Myocyte (in vitro differentiated cells): Measurements from ENCODE around the gene BCAM. TPM values are rescaled to one million over a fixed set of nuclear protein-coding genes. Genes with fewer than 3 reads are reported as not detected.
"Not testable (repeated sequence)": the region's sequence is repeated elsewhere in the genome, so short reads cannot be mapped to it uniquely, and the experiment has no call there.

Source experiments
- DNase-seq: peaks from one replicate; pipeline ENCODE4 v3.0.0-alpha.2; 2012; ENCODE audit warnings: low read depth
- total RNA-seq: library from RNA; depleted of rRNA; stranded (reverse); fragments of >200 nt; gene quantifications from 2 replicates; pipeline ENCODE4 v1.2.3, GENCODE V29; 2014

The BCAM gene
- total RNA-seq, 1 donor from 2014 or later: 590 TPM

GRCh38 chr19:44848036-44848811 lies 39.3 kb downstream of the BCAM start:
- peak; percentile 56 for DNase-seq

GRCh38 chr19:44848812-44849447 lies 40.0 kb downstream of the BCAM start:
- DNase-seq: no peak

GRCh38 chr19:44850641-44851109 lies 41.8 kb downstream of the BCAM start:
- DNase-seq: no peak

GRCh38 chr19:44851427-44851826 lies 42.5 kb downstream of the BCAM start:
- no peak for DNase-seq

- DNase-seq: no peak
Measured at GRCh38 chr19:44855606-44856005, 46.7 kb downstream of the BCAM start.

GRCh38 chr19:44856421-44857083 lies 47.6 kb downstream of the BCAM start:
- DNase-seq: peak; percentile 9

GRCh38 chr19:44857837-44858236 lies 48.9 kb downstream of the BCAM start:
- no peak for DNase-seq

GRCh38 chr19:44861576-44861975 lies 52.7 kb downstream of the BCAM start:
- not testable (repeated sequence) for DNase-seq

- DNase-seq: no peak
Measured at GRCh38 chr19:44863990-44864389, 55.1 kb downstream of the BCAM start.

GRCh38 chr19:44865196-44865767 lies 56.4 kb downstream of the BCAM start:
- DNase-seq: no peak

GRCh38 chr19:44866664-44867063 lies 57.8 kb downstream of the BCAM start:
- peak; percentile 19 for DNase-seq

GRCh38 chr19:44867578-44867977 lies 58.7 kb downstream of the BCAM start:
- DNase-seq: no peak

- peak; percentile 71 for DNase-seq
Measured at GRCh38 chr19:44869733-44870470, 61.0 kb downstream of the BCAM start.

Other genes starting within 250 kb of the BCAM start
- 5.4 and 5.7 TPM in 2 replicates for gene IGSF23, start 195.5 kb upstream of the BCAM start, total RNA-seq
- 327 and 450 TPM in 2 replicates for gene PVR, start 165.2 kb upstream of the BCAM start, total RNA-seq
- gene CEACAM19, start 137.6 kb upstream of the BCAM start, total RNA-seq: 4.9 and 6.9 TPM in 2 replicates
- 5.0 and 6.1 TPM in 2 replicates for gene CEACAM16, start 110.0 kb upstream of the BCAM start, total RNA-seq
- 25.8 and 28.6 TPM in 2 replicates for gene BCL3, start 60.4 kb upstream of the BCAM start, total RNA-seq
- not detected in 2 replicates for gene CBLC, start 31.2 kb upstream of the BCAM start, total RNA-seq
- gene NECTIN2, start 37.2 kb downstream of the BCAM start, total RNA-seq: 79.1 and 113 TPM in 2 replicates
- gene TOMM40, start 82.2 kb downstream of the BCAM start, total RNA-seq: 94.0 and 121 TPM in 2 replicates
- gene APOE, start 96.7 kb downstream of the BCAM start, total RNA-seq: 4,388 and 5,075 TPM in 2 replicates
- gene APOC1, start 105.5 kb downstream of the BCAM start, total RNA-seq: 21.8 and 52.3 TPM in 2 replicates
- gene APOC4, start 133.1 kb downstream of the BCAM start, total RNA-seq: not detected in 2 replicates
- 4.8 and 8.8 TPM in 2 replicates for gene APOC2, start 136.9 kb downstream of the BCAM start, total RNA-seq
- 73.2 and 91.7 TPM in 2 replicates for gene CLPTM1, start 146.3 kb downstream of the BCAM start, total RNA-seq
- gene RELB, start 192.4 kb downstream of the BCAM start, total RNA-seq: 14.2 and 18.4 TPM in 2 replicates
- gene CLASRP, start 229.9 kb downstream of the BCAM start, total RNA-seq: 51.8 and 91.3 TPM in 2 replicates